ENCODE measurements around the gene ANKS1A.

DNA sequence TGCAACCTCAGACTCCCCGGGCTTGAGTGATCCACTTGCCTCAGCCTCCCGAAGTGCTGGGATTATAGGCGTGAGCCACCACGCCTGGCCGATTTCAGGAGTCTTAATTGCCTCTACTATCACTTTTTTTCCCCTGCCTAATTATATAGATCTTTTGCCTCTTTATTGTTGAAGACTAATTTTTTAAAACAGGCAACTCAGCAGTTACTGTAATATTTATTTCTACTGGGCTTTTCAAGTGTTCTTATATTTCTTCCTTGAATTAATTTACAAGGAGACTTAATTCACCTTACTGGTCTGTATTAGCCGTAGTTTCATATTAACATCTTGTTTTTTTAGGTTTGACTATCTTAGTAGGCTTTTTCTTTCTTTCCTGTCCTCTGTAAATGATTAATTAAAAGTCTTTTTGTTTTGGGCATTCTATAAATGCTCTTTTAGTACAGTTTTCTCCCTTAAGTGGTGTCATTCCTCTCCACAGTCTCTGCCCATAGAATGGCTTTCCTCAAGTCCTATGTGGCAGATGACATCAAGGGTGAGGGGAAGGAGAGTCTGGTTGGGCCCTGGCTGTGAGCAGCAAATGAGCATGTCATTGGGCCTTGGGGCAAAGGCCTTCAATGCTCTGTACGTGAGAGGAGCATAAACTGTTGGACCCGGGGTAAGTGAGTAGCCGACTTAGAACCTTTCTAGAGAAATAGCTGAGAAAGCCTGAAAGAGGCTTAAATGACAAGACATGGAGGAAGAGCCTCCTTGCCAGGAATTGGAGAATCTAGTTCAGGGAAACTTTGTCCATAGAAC is 36.0 kb downstream of the ANKS1A start:
- TF ChIP-seq, protein P1, sequence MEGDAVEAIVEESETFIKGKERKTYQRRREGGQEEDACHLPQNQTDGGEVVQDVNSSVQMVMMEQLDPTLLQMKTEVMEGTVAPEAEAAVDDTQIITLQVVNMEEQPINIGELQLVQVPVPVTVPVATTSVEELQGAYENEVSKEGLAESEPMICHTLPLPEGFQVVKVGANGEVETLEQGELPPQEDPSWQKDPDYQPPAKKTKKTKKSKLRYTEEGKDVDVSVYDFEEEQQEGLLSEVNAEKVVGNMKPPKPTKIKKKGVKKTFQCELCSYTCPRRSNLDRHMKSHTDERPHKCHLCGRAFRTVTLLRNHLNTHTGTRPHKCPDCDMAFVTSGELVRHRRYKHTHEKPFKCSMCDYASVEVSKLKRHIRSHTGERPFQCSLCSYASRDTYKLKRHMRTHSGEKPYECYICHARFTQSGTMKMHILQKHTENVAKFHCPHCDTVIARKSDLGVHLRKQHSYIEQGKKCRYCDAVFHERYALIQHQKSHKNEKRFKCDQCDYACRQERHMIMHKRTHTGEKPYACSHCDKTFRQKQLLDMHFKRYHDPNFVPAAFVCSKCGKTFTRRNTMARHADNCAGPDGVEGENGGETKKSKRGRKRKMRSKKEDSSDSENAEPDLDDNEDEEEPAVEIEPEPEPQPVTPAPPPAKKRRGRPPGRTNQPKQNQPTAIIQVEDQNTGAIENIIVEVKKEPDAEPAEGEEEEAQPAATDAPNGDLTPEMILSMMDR (conservative IDR thresholded peaks at IDR 0.05): no peak
- no peak for TF ChIP-seq ZFX (IDR thresholded peaks at IDR 0.05)

Data from C4-2B (cell line).